Inflammatory macrophage (primary cell): ENCODE measurements around the gene GPBAR1.

Experiments used
- DNase-seq, 2 donors: peaks; one replicate each; pipeline ENCODE4 v3.0.0-alpha.2; 2020 to 2022

GPBAR1 gene

DNA sequence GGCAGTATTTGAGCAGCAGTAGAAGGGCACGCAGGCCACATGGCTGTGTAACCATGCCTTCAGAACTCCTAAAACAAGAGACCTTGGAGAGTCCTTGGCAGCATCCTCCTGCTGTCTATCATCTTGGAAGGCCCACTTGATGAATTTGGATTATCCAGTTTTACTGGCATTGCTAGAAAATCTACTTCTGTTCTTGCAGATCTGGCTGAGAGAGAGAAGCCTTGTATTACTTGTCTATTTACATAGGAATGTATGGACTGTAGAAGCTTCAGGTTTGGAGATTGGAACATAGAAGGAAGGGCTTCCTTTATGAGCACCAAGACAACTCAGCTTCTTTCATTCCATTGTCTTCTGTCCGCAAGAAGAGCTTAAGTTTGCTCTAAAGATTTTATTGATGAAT, 16.1 kb upstream of the GPBAR1 start:
- no peak for DNase-seq

DNA sequence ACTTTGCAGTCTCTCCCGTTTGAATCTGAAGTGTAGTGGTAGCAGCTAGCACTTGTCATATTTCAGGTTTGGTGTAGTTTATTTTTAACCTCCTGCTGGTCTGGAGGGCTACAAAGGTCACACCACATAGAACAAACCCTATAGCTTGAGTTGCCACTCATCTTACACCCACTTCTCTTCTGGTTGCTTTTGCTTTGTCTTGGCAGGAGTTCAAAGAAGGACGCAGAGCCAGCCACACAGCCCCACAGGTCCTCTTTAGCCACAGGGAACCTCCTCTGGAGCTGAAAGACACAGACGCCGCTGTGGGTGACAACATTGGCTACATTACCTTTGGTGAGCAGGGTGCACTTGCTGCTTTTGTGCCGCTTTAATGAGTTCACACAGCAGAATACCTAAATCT, 15.6 kb upstream of the GPBAR1 start:
- no peak for DNase-seq

DNA sequence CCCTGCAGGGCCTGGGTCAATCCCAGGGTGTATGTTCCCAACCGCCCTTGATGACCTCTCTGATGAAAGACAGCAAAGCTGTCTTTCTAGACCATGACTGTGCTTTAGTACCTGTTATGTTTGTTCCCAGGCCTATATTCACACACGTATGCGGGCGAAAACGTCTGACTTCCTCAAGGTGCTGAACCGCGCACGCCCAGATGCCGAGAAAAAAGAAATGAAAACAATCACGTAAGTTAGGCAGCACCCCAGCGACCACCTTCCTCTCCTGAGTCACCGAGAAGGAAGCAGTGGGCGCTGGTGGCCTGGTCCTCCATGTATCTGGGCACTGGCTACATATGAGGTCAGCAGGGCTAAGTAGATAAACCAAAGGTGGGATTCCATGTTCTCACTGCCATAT, 11.1 kb upstream of the GPBAR1 start:
- no peak for DNase-seq

DNA sequence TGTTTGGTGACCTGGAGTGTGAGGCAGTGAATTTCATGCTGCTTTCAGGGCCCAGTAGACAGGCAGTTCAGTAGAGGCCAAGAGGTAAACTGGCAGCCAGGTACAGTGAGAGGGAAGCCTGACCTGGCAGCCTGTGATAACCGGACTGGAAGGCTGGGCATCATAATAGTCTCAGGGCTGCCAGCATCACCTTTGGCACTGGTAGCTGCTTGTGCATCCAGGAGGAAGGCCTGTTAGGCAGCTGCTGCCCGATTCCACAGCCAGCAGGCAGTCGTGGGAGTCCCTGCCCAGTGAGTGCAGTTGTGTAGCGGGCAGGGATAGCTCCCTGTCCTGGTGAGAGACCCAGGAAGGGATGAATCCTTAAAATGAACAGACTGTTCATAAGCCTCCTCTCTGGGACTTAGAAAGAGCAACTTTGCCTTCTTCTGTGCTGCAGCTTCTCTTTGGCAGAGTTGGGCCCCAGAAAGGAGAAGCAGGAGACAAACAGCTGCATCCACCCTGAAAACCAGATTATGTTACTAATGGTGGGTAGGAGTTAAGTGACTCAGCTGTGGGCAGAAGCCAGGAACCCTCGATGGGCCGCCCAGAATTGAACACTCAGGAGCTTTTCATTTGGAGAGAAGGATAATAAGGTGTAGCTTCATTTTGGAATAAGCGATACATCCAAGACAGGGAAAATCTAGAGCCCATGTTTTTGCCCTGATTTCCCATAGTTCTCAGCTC, 8.1 kb upstream of the GPBAR1 start:
- DNase-seq = peak; percentile 67 to 78

DNA sequence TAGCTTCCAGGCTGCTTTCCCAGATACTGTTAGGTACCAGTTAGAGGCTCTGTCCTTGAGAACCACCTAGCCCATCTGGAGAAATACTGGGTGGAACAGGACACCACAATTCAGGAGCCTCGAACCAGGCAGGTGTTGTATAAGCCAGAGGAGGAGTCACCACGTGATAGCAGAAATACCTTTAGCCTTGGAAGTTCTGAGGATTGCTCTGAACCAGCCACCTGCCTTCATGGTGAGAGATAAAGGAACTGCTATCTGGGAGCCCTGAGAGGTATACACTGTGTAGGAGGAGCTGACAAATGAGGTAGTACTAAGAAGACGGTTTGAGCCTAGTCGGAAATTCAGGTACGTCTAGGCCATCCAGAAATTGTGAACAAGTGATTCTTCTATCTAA, 7.6 kb upstream of the GPBAR1 start:
- DNase-seq = no peak

DNA sequence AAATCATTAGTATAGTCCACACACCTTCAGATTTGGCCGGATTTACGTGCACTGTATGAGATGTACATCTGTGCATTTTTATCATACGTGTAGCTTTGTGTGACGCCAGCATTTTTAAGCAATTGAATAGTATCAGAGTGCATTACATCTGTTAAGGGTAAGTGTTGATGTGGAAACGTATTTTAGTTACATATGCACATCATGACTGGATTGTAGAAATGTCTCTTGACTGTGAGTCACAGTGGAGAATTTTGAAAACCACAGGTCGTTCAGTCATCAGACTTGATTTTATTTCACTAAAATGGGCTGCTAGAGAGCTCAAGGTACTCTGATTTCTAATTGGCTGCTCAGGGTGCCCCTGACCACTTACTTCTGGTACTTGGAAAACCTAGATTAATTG, 5.4 kb upstream of the GPBAR1 start:
- DNase-seq = peak; percentile 77

DNA sequence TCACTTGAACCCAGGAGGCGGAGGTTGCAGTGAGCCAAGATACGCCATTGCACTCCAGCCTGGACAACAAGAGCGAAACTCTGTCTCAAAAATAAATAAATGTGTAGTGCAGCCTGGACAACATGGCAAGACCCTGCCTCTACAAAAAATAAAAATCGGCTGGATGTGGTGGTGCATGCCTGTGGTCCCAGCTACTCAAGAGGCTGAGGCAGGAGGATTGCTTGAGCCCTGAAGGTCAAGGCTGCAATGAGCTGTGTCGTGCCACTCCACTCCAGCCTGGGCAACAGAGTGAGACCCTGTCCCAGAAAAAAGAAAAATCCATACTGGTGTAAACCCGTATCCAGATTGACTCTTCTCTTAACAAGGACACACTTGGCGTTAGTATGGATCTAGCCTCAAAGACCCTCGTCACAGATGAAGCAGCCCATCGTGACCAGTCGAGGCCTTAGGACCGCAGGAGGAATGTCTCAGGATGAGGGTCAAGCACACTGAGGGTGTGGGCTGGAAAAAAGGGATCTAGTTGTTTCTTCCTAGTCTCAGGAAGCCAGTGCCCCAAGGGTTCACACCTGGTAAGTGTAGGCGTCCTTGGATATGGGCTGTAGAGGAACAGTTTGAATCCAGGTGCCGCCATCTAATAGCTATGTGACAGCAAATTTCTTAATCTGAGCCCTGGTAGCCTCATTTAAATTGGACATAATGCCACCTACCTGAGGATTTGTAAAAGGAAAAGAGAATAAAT, 4.0 kb upstream of the GPBAR1 start:
- no peak for DNase-seq

DNA sequence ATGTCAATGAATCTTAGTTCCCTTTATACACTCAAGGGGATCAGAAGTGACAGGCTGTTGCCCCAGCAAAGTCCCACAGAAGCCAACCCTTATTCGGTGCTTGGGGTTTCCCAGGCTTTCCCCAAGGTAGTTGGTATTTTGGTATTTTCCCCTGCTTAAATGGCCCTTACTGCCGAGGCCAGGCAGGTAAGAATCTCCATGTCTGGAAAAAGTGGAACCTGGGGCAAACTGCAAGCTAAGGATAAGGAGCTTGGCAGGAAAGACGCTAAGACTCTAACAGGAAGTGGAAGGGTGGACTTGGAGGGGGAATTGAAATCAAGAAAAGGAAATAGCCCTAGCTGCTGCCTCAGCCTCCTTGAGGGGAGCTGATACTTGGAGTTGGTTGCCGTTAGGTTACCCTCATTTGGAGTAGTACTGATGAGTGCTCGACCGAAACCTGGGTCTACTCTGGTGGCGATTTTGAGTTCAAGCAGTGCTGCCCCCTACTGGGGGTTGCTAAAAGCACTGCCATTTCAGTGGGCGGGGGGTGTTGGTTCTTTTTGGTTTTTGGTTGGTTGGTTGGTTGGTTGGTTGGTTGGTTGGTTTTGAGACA, 3.3 kb upstream of the GPBAR1 start:
- peak; percentile 89 to 91 for DNase-seq

DNA sequence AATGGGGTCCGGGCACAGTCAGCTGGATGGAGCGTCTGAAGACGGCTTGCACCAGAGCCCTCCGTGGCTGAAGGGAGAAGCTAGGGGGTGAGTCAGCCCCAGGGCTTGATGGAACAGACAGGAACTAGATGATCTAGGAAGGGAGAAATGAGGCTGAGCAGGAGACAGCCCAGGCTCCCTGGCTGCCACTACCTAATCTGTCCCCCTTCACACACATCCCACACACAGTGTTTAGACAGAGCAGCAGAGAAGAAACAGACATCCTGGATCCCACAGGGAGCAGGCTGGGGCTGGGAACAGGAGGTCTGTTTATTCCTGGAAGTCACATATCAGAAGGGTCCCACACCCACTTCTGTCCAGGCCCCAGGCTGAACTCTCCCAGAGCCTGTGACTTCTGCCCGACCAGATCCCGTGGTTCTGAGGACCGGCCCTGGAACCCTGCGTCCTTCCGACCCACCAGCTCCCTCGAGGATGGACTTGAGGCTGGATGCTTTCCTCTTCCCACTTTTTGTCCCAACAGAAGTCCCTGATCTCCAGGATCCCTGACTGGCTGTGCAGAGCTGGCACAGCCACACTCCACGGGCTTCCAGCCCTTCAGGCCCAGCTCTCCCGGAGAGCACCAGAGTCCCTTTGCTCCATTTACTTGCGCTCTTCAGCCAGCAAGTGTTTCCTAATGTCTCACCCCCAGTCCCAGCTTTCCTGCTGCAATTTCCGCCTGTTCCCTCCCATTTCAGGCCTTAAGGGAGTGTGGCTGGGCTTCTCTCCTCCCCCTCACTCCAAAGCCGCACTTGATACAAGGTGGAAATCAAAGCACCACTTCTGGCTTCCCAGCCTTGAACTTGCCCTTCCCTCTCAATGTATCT, 1.5 kb upstream of the GPBAR1 start:
- peak; percentile 75 to 85 for DNase-seq

DNA sequence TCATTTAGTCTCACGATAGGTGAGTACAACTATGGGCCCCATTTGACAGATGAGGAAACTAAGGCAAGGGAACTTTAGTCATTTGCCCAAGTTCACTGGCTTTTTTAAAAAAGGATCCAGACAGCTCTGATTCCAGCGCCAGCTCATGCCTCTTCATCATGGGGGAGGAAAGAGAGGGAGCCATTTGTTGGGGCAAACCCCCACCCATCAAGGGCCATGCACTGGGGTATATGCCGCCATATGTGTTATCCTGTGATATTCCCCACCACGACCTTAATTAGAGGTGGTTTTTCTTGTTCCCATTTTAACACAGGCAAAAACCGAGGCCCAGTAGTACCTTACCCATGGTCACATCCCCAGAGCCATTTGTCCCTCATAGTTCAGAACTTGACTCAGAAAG, 649 bp upstream of the GPBAR1 start:
- DNase-seq = no peak

DNA sequence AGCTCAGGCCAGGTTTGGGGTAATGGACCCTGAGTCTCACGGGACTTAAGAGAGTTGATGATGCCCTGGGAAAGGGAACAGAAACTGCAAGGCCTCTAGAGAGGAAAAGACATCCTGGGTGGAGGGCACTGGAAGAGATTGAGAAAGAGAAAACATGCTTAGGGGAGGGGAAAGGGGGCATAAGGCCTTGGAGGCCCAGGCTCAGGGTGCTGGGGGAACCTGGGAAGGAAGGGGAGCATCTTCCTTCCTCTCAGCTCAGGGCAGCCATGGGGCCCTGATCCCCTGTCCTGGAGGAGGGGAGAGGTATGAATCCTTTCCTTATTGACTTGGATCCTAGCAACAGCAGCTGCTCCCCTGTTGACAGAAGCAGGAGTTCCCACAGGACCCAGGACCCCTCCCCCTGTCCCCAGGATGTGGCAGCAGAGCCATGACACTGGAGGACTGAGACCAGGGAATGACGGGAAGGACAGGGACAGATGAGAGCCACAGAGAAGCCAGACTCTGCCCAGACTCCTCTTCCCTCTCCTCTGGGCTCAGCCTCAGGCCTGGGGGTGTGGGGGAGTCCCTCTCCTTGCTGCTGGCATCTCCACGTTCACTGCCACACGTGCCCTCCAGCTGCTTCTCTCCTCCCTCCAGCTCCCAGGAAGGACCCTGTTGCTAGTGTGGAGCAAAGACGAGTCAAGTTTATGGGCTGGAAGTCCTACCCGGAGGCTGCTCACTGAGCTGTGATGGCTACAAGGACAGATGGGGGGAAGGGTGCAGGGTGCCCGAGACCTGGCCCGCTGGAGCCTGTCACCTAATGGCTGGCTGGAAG, 815 bp downstream of the GPBAR1 start:
- no peak for DNase-seq

DNA sequence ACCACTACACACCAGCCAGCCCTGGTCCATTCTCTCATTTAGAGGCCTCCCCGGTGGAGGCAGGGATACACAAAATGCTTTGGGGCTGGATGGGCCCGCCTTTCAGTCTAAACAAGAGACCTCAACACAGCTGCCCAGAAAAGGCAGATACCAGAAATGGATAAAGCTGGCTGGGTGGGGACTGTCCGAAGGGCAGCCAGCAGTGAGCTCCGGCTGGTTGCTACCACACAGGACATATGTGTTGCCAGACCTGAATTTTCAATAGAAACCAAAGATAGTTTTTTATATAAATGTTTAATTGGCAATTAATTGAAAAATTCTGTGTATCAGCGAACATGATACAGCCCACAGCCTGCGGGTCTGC, 1.4 kb downstream of the GPBAR1 start:
- DNase-seq = no peak

DNA sequence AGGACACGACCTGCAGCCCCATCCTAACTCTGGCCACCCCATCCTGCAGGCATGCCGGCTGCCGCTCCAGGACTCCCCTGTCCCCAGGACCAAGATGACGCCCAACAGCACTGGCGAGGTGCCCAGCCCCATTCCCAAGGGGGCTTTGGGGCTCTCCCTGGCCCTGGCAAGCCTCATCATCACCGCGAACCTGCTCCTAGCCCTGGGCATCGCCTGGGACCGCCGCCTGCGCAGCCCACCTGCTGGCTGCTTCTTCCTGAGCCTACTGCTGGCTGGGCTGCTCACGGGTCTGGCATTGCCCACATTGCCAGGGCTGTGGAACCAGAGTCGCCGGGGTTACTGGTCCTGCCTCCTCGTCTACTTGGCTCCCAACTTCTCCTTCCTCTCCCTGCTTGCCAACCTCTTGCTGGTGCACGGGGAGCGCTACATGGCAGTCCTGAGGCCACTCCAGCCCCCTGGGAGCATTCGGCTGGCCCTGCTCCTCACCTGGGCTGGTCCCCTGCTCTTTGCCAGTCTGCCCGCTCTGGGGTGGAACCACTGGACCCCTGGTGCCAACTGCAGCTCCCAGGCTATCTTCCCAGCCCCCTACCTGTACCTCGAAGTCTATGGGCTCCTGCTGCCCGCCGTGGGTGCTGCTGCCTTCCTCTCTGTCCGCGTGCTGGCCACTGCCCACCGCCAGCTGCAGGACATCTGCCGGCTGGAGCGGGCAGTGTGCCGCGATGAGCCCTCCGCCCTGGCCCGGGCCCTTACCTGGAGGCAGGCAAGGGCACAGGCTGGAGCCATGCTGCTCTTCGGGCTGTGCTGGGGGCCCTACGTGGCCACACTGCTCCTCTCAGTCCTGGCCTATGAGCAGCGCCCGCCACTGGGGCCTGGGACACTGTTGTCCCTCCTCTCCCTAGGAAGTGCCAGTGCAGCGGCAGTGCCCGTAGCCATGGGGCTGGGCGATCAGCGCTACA, 2.1 kb downstream of the GPBAR1 start:
- no peak for DNase-seq

DNA sequence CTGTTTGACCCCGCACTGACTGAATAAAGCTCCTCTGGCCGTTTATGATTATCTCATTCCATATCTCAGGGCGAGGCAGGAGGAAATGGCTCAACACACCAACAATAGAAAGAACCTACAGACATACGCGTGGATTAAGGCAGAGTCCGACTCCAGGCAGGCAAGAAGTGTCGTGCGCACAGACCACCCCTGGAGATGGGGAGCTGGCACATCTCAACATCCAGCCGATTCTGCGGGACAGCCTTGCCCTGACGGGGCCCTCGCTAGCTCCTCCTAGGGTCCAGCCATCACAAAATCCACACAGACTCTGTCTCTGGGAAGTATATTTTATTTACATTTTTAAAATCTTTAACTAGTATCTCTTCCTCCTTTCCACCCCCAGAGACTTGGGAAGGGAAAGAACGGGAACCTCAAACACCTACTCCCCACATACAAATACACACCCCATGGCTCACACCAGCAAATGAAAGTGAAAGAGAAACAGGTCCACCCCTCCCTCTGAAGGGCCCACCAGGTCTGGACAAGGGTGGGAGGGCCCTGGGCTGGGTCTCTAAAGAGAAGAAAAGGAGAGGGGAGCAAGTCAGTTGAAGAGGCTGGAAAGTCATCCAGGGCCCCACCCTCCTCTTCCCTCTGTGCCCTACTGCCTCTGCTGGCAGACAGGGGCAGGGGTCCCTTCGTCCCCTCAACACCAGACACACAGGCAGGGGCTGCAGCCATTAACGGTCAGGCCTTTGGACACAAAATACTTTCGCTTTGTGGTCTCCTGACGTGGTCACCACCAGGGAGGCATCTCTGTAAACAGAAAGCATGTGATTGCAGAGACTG, 3.2 kb downstream of the GPBAR1 start:
- DNase-seq = peak in 1 of 2 donors; percentile 52

DNA sequence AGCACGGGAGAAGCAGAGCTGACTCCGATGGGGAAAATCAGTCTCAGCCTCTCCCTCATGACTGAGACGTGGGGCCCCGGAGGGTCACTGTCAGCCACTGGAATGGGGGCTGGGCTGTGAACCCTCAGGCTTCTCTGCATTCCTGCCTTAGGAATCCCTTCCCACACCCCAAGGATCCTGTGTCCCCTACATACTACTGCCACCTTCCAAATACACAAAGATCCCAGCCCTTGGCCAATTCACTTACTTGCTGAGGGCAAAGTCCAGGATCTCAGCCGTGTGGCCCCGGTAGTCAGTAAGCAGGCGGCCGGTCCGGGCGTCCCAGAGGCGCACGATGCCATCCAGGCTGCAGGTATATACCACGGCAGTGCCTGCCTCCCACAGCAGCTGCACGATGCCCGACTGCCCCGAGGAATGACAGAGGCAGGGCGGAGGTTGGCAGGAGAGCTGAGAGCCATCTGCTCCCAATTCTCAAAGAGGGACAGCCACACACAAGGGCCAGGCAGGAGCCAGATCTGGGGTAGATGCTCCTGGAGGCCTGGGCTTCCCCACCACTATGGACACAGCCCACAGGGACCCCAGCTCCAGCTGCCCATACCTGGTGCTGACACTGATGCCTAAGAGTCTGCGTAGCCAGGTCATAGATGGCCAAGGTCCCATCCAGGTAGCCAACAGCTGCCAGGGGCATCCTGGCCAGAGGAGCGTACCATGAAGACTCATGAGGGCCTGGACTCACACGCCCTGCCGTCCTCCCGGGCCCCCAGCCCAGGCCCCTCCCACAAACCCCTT, 4.2 kb downstream of the GPBAR1 start:
- no peak for DNase-seq

DNA sequence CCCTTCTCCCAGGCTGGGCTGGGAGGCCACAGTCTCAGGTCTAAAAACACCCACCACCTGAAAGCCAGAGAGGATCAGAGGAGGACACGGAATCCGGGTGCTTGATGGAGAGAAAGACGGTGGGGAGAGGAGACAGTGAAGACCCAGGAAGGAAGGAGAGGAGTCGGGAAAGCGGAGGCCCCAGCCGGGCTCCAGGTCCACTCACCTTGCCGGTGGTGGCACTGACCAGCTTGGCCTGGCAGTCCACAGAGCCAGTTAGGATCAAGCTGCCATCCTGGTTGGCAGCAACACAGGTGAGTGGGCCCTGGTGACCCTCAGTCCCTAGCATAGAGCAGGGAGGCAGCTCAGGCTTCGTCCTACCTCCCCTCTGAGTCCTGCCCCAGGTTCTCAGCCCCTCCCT, 4.8 kb downstream of the GPBAR1 start:
- no peak for DNase-seq

DNA sequence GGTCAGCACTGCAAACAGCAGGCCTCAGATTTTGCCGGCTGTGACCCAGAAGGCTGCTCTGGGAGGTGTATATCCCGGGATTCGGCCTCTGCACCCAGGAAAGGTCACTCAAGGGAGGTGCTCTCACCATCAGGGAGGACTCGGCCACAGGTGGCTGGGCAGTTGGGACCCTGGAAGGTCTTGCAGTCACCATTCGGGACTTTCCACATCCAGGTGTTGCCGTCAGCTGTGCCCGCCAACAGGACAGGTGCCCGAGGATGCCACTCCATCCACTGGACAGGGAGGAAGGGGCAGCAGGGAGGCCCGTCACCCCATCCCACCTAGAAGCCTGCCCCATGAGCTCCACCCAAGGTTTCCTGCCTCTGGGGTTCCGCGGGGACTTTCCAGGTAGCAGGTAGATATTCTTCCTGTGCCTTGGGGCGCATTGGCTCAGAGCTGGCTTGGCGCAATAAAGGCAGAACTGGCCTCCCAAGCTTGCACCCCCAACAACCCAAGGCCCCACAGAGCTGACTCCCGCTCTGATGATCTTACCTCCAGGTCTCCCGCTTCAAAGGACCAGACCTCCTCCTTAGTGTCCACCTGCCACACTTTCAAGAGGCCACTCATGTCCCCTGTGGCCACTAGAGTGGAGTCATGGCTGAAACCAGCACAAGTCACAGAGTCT, 5.6 kb downstream of the GPBAR1 start:
- no peak for DNase-seq

DNA sequence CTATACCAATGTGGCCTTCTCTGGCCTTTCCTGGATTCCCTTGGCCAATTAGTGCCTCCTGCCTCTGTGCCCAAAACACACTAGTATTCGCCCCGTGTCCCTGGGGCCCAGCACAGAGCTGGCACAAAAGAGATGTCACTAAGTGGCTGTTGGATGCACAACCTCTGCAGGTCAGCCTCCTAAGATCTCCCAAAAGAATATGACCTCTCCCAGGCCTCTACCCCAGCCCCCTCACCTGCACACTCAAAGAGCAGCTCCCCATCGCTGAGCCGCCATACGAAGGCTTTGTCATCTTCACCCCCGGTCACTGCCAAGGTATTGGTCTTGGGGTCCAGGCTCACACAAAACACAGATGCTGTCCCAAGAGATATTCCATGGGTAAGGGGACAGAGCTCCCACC, 6.4 kb downstream of the GPBAR1 start:
- DNase-seq = no peak
